Ishikawa (cell line): ENCODE data around the gene CDC42BPA.
A peak's percentile ranks its signal among the peaks of the same experiment; 100 is the strongest.

Source experiments
- CEBPB ChIP-seq: IDR thresholded peaks from 2 replicates; pipeline ENCODE4 v1.6.1; 2012
- CREB1 ChIP-seq: IDR thresholded peaks from 2 replicates; pipeline ENCODE4 v1.6.1; 2012; ENCODE audit warnings: low read depth
- EGR1 ChIP-seq: IDR thresholded peaks from 2 replicates; pipeline ENCODE4 v1.6.1; 2012
- EP300 ChIP-seq: IDR thresholded peaks from 2 replicates; pipeline ENCODE4 v1.6.1; 2012; ENCODE audit warnings: borderline replicate concordance
- FOXM1 ChIP-seq: IDR thresholded peaks from 2 replicates; pipeline ENCODE4 v1.6.1; 2012; ENCODE audit warnings: low read depth, borderline replicate concordance
- MAX ChIP-seq: IDR thresholded peaks from 2 replicates; pipeline ENCODE4 v1.6.1; 2012
- NFIC ChIP-seq: IDR thresholded peaks from 2 replicates; pipeline ENCODE4 v1.6.1; 2012
- RAD21 ChIP-seq: IDR thresholded peaks from 2 replicates; pipeline ENCODE4 v1.6.1; 2012; ENCODE audit warnings: low read depth
- REST ChIP-seq: IDR thresholded peaks from 2 replicates; pipeline ENCODE4 v1.6.1; 2012; ENCODE audit warnings: low read depth, mild to moderate bottlenecking
- TAF1 ChIP-seq: IDR thresholded peaks from 2 replicates; pipeline ENCODE4 v1.6.1; 2012; ENCODE audit warnings: low read depth, mild to moderate bottlenecking
- TCF12 ChIP-seq: IDR thresholded peaks from 2 replicates; pipeline ENCODE4 v1.6.1; 2012; ENCODE audit warnings: low read depth
- TEAD4 ChIP-seq: IDR thresholded peaks from 2 replicates; pipeline ENCODE4 v1.6.1; 2012
- USF1 ChIP-seq: IDR thresholded peaks from 2 replicates; pipeline ENCODE4 v1.6.1; 2012
- YY1 ChIP-seq: IDR thresholded peaks from 2 replicates; pipeline ENCODE4 v1.6.1; 2012; ENCODE audit warnings: low read depth
- ZBTB7A ChIP-seq: IDR thresholded peaks from 2 replicates; pipeline ENCODE4 v1.6.1; 2012; ENCODE audit warnings: low read depth

CDC42BPA gene

GRCh38 chr1:226943156-226943555, 375.1 kb downstream of the CDC42BPA start:
- no peak for TF ChIP-seq TCF12
- TF ChIP-seq CEBPB = no peak
- no peak for TF ChIP-seq RAD21
- TF ChIP-seq ZBTB7A = no peak
- no peak for TF ChIP-seq EGR1
- no peak for TF ChIP-seq EP300
- no peak for TF ChIP-seq MAX
- TF ChIP-seq TEAD4 = no peak
- no peak for TF ChIP-seq NFIC

GRCh38 chr1:226942392-226942791, 375.9 kb downstream of the CDC42BPA start:
- no peak for TF ChIP-seq TCF12
- TF ChIP-seq CREB1 = no peak
- TF ChIP-seq NFIC = no peak
- no peak for TF ChIP-seq TEAD4
- TF ChIP-seq EGR1 = no peak
- TF ChIP-seq CEBPB = no peak
- no peak for TF ChIP-seq RAD21
- TF ChIP-seq YY1 = no peak
- TF ChIP-seq FOXM1 = no peak
- no peak for TF ChIP-seq EP300
- no peak for TF ChIP-seq TAF1
- no peak for TF ChIP-seq USF1
- no peak for TF ChIP-seq MAX
- TF ChIP-seq REST = no peak
- TF ChIP-seq ZBTB7A = no peak

- TF ChIP-seq CEBPB = no peak
- no peak for TF ChIP-seq TCF12
- TF ChIP-seq USF1 = no peak
- TF ChIP-seq RAD21 = no peak
- no peak for TF ChIP-seq REST
- no peak for TF ChIP-seq TEAD4
- TF ChIP-seq MAX = no peak
- TF ChIP-seq CREB1 = no peak
- TF ChIP-seq YY1 = no peak
- TF ChIP-seq ZBTB7A = no peak
- TF ChIP-seq TAF1 = no peak
- no peak for TF ChIP-seq EP300
- no peak for TF ChIP-seq FOXM1
- TF ChIP-seq EGR1 = no peak
- TF ChIP-seq NFIC = no peak
Measured at GRCh38 chr1:226940806-226941067, 377.6 kb downstream of the CDC42BPA start.

GRCh38 chr1:226940029-226940805, 378.1 kb downstream of the CDC42BPA start, which contains the start of gene COQ8A:
COQ8A (plus strand) TSS chr1:226940294; CDS start chr1:226961386, 21,092 bp downstream.
- no peak for TF ChIP-seq YY1
- TF ChIP-seq MAX = peak; percentile 90
- TF ChIP-seq USF1 = peak; percentile 59
- TF ChIP-seq FOXM1 = no peak
- TF ChIP-seq EGR1 = peak; percentile 56
- TF ChIP-seq NFIC = no peak
- TF ChIP-seq CEBPB = no peak
- no peak for TF ChIP-seq REST
- TF ChIP-seq TCF12 = no peak
- no peak; the same call in 1 of the 2 replicates for TF ChIP-seq CREB1
